ENCODE results near the gene TCEA2. TPM values are rescaled to one million over a fixed set of nuclear protein-coding genes. Genes with fewer than 3 reads are reported as not detected.

TCEA2 gene
- total and polyA plus RNA-seq, 2 of the 13 experiments (the other 11 are each of a cell fraction or from before 2014, with no cell fraction given): 28.1 to 33.7 TPM

- no peak for TF ChIP-seq ZNF563 (CRISPR knock-in tag; IDR thresholded peaks at IDR 0.05)
- TF ChIP-seq RFX3 (CRISPR knock-in tag; IDR thresholded peaks at IDR 0.05): no peak
- TF ChIP-seq ZBTB20 (CRISPR knock-in tag; IDR thresholded peaks at IDR 0.05; ENCODE audit: borderline replicate concordance, low read depth): no peak
- TF ChIP-seq ZSCAN12 (CRISPR knock-in tag; IDR thresholded peaks at IDR 0.05): no peak
- TF ChIP-seq ZBTB37 (CRISPR knock-in tag; IDR thresholded peaks at IDR 0.05): no peak
- no peak for TF ChIP-seq ZFAT (CRISPR knock-in tag; conservative IDR thresholded peaks at IDR 0.05)
- no peak for TF ChIP-seq E2F1 (CRISPR knock-in tag; IDR thresholded peaks at IDR 0.05)
- TF ChIP-seq ZNF468 (CRISPR knock-in tag; IDR thresholded peaks at IDR 0.05): no peak; the same call in 1 of the 2 replicates
- TF ChIP-seq MYPOP (CRISPR knock-in tag; IDR thresholded peaks at IDR 0.05): no peak; the same call in 1 of the 2 replicates
- no peak; the same call in 1 of the 2 replicates for TF ChIP-seq RXRB (CRISPR knock-in tag; IDR thresholded peaks at IDR 0.05; ENCODE audit: borderline replicate concordance)
- TF ChIP-seq E2F2 (CRISPR knock-in tag; IDR thresholded peaks at IDR 0.05; ENCODE audit: borderline replicate concordance): no peak
- no peak for TF ChIP-seq ZFP37 (CRISPR knock-in tag; IDR thresholded peaks at IDR 0.05; ENCODE audit: borderline replicate concordance)
- no peak for TF ChIP-seq KLF15 (CRISPR knock-in tag; IDR thresholded peaks at IDR 0.05; ENCODE audit: borderline replicate concordance)
- peak; percentile 28; the same call in 1 of the 2 replicates for TF ChIP-seq CHD4 (IDR thresholded peaks at IDR 0.05; ENCODE audit: borderline replicate concordance, low read length)
- TF ChIP-seq THAP11 (CRISPR knock-in tag; IDR thresholded peaks at IDR 0.05): no peak
- TF ChIP-seq ZNF75D (CRISPR knock-in tag; IDR thresholded peaks at IDR 0.05; ENCODE audit: borderline replicate concordance): no peak
- TF ChIP-seq HES4 (CRISPR knock-in tag; IDR thresholded peaks at IDR 0.05; ENCODE audit: borderline replicate concordance): no peak
- no peak for TF ChIP-seq ZNF629 (CRISPR knock-in tag; conservative IDR thresholded peaks at IDR 0.05)
- TF ChIP-seq SAFB2 (CRISPR knock-in tag; IDR thresholded peaks at IDR 0.05; ENCODE audit: borderline replicate concordance, low read depth): no peak
- TF ChIP-seq MYC (CRISPR knock-in tag; IDR thresholded peaks at IDR 0.05; ENCODE audit: borderline replicate concordance): peak; percentile 37; the same call in 1 of the 2 replicates
- TF ChIP-seq TEAD2 (CRISPR knock-in tag; IDR thresholded peaks at IDR 0.05): no peak
- TF ChIP-seq AGO1 (IDR thresholded peaks at IDR 0.05; ENCODE audit: low read depth, low read length, poor library complexity, severe bottlenecking): no peak
- no peak for TF ChIP-seq KLF12 (CRISPR knock-in tag; IDR thresholded peaks at IDR 0.05; ENCODE audit: borderline replicate concordance)
- TF ChIP-seq ZNF326 (CRISPR knock-in tag; IDR thresholded peaks at IDR 0.05; ENCODE audit: borderline replicate concordance): no peak
- no peak for TF ChIP-seq IRX3 (CRISPR knock-in tag; IDR thresholded peaks at IDR 0.05; ENCODE audit: borderline replicate concordance, low read depth)
- TF ChIP-seq TGIF2 (CRISPR knock-in tag; IDR thresholded peaks at IDR 0.05): no peak
Observed at GRCh38 chr20:64023361-64024140, 39.4 kb upstream of the TCEA2 start (continued).
